ENCODE measurements around the gene TNFAIP1.

- TF ChIP-seq CTCF (conservative IDR thresholded peaks at IDR 0.05 in 1 of 2, IDR thresholded peaks at IDR 0.05 in 1 of 2; ENCODE audit: extremely low read depth in 1 of 2, insufficient read depth in 1 of 2, low read depth in 1 of 2, low read length in 2 of 2) = no peak
- no peak for TF ChIP-seq EZH2 (IDR thresholded peaks at IDR 0.05; ENCODE audit: borderline replicate concordance, low read length)
Measured at GRCh38 chr17:28363186-28363585, 27.6 kb downstream of the TNFAIP1 start.

All from mammary epithelial cell (primary cell).